Measurements from ENCODE around the gene MRPL38.
A peak's percentile ranks its signal among the peaks of the same experiment; 100 is the strongest.

MRPL38 gene

DNA sequence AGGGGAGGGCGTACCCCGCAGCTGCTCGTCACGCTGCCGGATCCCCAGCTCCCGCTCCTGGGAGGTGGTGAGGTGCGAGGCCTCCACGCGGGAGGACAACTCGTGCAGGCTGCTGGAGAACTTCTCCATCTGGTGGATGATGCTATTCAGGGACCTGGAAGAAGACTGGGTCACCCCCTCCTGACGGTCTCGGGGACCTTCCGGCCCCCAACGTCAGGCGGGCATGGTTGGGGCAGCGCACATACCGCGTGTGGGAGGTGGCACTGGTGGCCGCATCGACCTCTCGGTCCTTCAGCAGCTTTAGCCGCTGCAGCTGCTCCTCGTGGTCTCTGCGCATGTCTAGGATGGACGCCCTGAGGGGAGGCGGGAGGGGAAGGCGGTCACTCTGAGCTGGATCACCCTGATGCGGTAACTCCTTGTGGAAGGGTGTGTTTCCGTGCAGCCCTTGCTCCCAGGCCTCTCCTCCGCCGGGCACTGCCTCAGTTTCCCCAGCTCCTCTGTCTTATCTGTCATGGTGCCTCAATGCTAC, 13.3 kb upstream of the MRPL38 start:
- no peak for DNase-seq

DNA sequence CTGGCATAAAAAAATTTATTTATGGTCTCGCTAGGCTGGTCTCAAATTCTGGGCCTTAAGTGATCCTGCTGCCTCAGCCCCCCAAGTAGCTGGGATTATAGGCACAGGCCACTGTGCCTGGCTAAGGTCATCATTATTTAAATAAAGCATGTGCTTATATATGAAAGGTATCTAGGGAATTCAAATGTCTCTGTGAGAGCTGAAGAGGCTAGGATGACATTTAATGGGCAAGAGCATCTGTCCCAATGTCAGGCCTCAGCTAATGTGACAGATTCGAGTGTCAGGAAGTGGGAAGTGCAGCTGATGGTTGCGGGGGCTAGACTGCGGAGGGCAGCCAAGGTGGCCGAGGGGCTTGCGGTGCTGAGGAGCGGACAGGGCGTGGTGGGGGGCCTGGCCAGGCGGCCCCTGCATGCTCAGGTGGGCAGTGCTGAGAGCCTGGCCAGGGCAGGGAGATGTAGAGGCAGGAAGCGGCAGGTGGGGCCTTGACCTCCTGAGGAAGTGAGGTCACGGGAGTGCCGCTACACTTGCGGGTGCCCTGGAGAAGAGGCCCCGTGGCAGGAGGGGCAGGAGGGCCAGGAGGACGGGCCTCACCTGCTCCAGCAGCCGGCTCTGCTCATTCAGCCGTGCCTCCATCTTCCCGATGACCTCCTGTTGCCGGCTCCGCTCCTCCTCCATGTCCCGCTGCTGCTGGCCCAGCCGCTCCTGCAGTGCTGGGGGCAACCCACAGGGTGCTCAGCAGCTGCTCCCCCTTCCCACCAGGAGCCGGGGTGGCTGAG, 12.6 kb upstream of the MRPL38 start:
- no peak for DNase-seq

DNA sequence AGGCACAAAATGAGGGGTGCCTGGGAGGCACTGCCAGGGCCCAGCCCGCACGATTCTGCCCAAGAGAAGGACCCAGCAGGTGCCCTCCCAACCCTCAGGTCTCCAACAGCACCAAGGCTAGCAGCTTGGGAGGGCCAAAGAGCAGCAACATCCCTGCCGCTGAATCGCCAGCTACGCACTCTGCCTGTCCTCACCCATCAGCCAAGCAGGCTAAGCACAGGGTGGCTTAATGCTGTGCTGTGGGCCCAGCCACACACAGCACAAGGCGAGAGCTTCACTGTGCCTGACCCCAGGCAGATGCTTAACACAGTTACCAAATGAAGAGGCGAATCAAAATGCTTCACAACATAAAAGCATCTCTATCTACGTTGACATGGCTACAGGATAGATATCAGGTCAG, 10.6 kb upstream of the MRPL38 start:
- no peak for DNase-seq

GRCh38 chr17:75914643-75915267, 10.1 kb upstream of the MRPL38 start:
- DNase-seq, result no peak

DNA sequence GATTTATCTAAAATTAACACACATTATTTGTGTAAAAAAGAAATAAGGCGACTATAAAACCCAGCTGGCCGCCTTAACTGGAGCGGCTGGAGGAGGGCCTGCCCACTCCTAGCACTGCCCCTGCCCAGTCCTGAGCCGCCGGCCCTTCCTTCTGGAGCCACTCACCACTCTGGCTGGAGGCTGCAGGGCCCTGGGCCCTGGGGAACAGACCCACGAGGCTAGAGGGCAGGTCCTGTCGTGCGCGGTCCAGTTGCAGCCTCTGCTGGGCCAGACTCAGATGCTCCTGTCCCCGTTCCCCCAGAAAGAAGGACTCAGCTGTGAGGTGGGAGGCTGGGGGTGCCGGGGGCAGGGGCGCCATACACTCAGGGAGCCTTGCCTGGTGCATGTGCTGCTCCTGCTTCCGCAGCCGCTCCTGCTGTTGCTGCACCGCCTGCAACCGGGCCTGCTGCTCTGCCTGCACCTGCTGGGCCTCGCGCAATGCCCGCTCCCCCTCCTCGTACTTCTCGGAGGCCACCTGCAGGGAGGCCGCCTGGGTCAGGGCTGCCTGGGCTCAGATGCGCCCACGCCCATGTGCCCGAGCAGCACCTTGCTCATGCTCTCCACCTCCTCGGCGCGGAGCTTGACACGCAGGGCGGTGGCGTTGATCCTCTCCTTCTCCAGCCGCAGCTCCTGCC, 9.0 kb upstream of the MRPL38 start:
- no peak for DNase-seq

GRCh38 chr17:75910699-75911098, 6.0 kb upstream of the MRPL38 start:
- no peak for DNase-seq

- DNase-seq, result no peak
Measured at GRCh38 chr17:75909812-75910274, 5.2 kb upstream of the MRPL38 start.

GRCh38 chr17:75909051-75909811, 4.5 kb upstream of the MRPL38 start:
- no peak for DNase-seq

GRCh38 chr17:75908201-75908600, 3.5 kb upstream of the MRPL38 start:
- DNase-seq, result no peak

DNA sequence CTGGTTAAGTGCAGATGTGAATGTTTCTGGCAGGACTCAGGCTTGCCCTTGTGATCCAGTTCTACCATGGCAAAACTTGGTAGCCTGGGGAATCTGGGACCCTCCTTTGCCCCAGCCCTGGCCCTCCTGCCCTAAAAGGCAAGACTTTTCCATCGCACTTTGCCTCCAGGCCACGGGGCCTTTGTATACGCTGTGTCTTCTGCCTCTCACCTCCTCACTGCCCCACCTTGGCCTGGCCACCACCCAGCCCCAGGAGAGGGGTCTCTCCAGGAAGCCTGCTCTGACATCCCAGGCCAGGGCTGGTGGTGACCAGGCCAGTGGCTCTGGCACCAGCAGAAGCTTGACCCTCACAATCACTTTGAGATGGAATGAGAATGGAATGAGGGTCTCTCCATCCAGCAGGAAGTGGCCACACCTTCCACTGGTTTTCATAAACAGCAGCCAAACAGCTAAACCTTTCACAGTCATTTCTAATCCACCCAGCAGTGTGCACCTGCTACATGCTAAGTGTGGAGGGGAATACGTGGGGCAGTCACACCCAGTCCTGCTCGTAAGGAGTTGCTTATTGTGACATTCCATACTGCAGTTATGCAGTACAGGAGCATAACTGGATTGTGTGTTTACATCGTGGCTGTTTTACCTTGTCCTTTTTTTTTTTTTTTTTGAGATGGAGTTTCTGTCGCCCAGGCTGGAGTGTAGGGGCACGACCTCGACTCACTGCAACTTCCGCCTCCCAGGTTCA, 1.6 kb upstream of the MRPL38 start:
- no peak for DNase-seq

DNA sequence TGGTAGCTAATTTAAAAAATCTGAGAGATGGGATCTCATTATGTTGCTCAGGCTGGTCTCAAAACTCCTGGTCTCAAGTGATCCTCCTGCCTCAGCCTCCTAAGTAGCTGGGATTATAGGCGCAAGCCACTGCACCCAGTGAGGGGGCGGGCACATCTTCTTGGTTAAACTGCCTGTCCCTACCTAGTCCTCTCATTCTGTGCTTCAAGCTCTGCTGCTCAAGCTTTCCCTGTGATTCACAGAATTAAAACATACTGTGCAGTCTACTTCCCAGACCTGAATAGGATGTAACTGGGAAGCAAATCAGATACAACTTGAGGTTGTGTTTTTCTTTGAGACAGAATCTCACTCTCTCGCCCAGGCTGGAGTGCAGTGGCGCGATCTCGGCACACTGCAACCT, 2.3 kb downstream of the MRPL38 start:
- DNase-seq, result no peak

DNA sequence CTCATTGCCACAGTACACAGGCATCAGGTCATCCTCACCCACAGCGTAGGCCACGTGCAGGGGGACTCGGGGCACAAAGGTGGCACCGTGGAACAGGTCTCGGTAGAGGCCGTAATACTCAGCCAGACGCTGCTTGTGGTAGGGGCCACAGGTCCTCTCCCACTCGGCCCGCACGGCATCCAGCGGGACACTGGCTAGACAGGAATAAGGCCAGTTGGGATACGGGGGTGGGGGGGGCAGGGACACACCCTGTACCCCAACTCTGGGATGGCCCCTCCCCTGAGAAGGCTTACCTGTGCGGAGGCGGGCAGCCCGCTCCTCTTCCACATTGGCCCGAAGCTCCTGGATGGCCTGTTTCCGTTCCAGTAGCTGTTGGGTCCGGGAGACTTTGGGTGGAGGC, 3.0 kb downstream of the MRPL38 start:
- no peak for DNase-seq

DNA sequence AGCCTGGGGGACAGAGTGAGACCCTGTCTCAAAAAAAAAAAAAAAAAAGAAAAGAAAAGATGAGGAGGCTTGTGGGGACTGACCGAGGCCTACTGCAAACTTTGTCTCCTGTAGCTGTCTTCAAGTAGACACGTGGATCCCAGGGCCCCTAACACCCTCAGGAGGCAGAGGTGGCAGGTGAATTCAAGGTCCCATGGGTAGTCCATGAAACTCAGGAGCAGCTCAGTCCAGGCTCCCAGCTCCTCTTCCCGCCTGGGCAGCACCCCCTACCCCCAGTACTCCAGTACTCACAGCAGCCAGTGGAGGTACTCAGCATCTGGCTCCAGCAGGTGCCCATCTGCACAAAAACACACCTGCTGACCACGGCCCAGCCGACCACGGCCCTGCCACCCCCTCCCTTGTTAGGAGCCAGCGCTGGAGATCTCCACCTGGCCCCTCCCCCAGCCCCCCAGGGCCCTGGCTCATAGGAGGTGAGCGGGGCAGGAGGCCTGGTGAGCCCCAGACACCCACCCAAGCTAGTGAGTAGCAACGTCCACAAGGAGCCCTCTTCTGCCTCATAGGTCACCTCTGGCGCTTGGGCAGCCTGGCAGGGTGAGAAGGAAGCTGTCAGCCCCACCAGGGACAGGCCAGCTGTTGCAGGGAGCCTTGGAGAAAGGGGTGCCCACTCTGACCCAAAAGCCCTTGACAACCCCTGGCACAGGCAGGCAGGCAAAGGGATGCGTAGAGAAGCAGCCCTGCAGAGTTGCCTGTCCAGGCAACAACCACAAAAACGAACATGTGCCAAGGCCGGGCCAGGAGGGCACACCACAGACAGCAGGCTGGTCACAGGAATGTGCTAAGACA, 3.8 kb downstream of the MRPL38 start:
- no peak for DNase-seq

DNA sequence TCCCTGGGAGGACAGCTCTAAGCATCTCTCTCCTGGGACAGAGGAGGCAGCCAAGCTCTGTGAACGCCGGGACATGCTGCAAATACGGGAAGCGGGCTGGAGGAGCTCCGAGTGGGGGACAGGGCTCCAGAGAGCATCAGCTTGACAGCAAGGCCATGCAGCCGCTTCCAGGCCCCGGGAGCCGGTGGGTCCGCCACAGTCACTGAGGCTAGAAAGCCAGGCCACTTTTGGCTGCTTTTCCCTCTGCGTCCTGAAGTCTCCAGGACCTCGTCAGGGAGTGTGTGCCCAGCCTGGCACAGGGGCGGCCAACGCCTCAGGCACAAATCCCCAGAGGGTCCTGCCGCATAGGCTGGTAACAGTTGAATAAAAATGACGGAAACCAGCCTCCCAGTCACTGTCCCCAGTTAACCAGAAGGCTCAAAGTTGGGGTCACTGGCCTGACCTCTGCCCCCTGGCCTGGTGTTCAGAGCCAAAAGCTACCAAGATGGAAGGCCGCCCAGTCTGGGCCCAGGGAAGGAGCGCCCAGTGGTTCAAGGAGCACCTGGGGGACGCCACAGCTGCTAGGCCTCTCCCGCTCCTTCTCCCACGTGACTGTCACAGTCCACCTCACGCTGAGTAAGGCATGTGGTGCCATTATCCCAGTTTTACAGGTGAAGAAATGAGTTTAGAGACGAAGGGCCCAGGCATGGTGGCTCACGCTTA, 4.8 kb downstream of the MRPL38 start:
- DNase-seq, result no peak

DNA sequence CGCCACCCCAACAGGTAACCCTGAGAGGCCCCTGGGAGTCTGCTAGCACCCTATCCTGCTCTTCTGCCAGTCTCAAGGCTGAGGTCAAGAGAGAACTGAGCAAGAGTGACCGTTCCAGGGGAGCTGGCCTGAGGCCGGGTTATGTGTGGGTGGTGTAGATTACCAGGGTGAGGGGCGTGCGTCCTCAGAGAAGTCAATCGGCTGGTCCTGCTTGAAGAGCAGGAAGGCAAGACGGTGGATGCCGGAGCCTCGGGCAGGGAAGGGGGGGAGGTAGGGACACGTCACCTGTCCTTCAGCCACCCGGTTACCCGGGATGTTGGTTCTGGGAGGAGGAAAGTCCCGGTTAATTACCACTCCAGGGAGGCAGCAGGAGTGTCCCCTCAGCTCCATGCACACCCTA, 5.3 kb downstream of the MRPL38 start:
- no peak for DNase-seq

GRCh38 chr17:75898791-75899190, 5.9 kb downstream of the MRPL38 start:
- DNase-seq, result no peak

GRCh38 chr17:75898065-75898464, 6.6 kb downstream of the MRPL38 start:
- DNase-seq, result no peak

DNA sequence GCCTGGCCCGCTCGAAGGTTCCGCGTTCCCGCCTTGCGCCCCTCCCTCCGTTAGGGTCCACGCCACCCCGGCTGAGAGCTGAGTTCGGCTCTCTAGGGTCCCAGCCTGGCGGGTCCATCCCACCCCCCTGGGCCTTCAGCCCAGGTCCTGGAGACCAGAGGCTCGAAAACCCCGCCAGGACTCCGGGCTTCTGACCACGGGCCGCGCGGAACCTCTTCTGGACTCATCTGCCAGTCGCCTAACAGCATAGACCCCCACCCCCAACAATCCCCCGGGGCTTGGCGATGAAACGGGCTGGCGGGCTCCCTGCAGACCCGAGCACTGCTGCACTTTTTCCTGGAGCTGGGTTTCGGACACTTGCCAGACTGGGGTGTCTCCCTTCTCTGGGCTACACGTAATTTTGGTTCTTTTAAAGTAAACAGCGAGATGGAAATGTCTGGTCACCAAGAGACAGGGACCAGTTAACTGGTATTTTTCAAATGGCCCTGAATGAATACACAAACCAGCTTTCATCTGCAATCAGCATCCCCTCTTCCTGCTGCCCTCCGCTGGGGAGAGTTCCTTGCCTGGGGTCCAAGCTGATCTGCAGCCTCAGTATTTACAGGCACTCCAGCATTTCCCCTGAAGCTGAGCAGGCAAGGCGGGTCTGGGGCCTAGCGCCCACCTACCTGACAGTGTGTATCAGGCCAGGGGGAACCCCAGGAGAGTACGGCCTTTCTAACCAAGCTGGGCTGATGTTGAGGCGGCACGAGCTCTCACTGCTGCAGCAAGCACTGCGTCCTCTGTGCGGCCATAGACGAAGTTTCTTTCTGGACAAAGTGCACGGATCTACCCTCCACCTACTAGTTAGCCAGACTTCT, 7.3 kb downstream of the MRPL38 start:
- DNase-seq, result no peak

DNA sequence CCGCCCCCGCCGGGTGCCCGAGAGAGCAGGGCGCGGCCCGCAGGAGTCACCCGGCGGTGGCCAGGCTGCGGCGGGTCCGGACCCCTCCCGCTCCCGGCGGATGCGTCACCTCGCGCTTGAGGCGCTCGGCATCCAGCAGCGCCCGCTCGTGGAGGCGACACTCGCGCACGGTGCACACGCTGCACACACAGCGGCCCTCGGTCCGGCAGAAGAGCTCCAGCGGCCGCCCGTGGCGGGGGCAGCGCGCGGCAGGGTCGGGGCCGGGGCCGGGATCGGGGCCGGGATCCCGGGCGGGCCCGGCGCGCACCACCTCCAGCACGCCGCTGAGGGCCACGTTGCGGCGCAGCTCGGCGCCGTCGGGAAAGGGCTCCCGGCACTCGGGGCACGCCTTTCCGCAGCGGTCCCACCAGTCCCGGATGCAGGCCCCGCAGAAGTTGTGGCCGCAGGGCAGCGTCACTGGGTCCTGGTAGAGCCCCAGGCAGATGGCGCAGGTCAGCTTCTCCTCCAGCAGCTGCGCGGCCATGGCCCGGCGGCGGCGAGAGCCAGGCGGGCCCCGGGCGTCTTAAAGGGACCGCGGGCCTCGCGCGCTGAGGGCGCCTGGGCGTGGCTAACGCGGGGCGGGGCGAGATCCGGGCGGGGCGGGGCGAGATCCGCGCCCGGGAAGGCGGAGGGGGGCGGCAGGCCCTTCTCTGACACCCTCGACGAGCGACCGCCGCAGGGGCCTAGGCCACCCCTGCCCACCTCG, 8.1 kb downstream of the MRPL38 start, which contains the start of gene TRIM65:
Gene TRIM65, minus strand, starts transcription at position 537 of the 745 bp plus-strand sequence. Its CDS starts 14 bp downstream, at position 523.
- DNase-seq, result peak; percentile 91 to 96 (median 95)

All from suppressor macrophage treated with lipopolysaccharide for 1 hour (primary cell).